Glomerular visceral epithelial cell (primary cell): Measurements from ENCODE around the gene NEK8.
"Not testable (repeated sequence)": the region's sequence is repeated elsewhere in the genome, so short reads cannot be mapped to it uniquely, and the experiment has no call there.

Experiments
- DNase-seq: peaks from one replicate; pipeline ENCODE4 v3.0.0-alpha.2; 2016; ENCODE audit errors: extremely low spot score

NEK8 gene

DNA sequence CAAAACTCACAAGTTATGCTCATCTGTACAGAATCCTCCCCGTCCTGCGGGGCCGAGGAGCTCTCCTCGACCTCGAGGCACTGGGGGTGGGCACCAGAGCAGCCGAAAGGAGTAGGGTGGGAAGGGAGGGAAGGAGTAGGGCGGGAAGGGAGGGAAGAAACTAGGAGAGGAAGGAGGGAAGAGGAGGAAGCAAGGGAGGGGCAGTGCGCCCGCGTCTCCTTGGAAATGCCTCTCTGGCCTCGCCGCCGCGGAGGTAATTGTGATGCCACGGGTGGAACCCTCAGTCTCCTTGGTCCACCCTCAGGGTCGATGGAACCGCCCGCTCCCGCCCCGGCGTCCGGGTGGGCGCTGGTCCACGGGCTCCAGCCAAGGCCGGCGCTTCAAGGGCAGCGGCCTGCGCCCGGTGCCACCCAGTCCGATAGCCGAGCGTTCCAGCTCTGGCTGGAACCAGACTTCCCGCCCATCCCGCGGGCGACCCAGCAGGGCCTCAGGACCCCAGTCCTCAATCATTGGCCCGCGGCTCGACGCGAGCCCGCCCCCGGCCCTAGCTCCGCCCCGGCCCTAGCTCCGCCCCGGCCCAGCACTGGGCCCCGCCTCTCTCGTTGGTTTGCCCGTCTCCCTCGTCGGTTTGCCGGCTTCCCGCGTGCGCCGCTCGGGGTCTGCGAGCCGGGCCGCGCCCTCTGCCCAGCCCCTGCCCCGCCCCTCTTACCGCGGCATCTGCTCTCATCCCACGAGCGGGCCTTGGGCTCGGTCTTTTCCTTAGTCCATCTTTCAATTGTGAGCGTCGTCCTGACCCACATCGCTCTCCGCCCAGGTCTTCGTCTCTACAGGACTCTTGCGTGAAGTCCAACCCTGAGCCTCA, 17.5 kb upstream of the NEK8 start:
- DNase-seq, result peak; percentile 96

DNA sequence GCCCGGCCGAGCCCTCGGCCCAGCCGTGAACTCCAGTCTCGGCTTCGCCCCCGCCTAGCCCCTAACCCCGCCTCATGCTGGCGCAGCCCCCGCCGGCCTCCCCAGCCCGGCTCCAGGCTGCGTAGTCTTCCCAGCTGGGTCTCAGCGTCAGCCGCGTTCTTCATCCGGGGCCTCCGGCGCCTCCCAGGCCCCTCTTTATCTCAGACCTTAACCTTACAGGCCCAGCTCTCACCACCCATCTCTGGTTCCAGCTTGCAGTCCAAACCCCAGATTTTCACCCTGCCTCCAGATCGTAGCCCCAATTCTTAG, 16.9 kb upstream of the NEK8 start, which contains the start of gene PROCA1:
Gene PROCA1, minus strand, starts transcription at position 166 of the 309 bp plus-strand sequence. CDS start 228 bp downstream, outside the sequence.
- no peak for DNase-seq

DNA sequence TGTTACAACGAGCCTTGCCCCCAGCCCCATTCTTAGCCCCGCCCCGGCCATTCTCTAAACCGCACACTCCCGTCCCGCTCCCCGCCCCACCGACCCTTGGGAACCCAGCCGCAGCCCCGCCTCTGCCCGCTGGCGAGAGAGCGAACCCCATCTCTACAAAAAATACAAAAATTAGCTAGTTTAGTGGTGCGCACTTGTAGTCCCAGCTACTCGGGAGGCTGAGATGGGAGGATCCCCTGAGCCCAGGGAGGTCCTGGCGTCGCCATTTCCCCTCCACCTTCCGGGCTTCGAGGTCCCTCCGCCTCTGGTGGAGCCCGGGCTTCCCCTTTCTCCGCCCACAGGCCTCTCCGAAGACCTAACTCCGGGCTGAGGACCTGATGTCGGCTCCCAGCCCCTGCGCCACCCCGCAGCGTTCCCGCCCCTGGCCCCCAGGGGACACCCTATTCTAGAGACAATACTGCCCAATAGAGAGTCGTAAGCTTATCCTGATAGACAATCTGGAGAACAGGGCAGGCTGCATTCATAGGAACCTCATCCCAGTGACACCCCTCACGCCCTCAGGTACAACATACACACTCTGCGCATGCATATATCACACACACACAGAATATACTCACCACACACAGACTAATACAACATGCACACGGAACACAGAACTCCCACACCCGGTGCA, 16.4 kb upstream of the NEK8 start:
- no peak for DNase-seq

DNA sequence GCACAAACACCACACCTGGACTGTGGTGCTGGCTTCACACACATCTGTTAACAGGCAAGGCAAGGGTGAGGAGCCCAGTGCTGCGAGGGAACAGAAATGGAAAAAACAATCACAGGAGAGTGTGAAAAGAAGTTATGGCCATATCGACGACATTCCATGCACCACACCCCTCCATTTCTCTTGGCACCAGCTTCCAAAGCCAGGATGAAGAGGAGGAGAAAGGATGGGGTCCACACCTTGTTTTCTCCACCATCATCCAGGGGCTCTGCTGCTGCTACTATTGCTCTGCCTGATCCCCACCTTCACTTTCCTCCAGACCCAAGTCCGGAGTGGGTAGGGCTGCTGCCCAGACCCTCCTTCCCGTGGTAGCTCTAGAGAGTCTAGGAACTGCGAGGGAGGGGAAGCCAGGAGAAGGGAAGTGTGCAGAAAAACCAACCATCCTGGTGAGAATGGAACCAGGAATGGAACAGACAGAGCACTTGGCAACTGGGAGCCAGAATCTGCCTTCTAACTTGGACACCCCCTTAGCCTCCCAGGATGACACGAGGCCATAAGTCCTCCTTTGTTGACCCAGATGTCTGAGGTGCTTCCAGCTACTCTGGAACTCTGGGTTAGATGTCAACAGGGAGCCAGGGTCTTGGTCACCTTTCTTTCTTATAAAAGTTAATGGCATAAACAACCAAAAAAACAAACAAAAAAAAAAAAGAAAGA, 15.7 kb upstream of the NEK8 start:
- DNase-seq, result no peak

DNA sequence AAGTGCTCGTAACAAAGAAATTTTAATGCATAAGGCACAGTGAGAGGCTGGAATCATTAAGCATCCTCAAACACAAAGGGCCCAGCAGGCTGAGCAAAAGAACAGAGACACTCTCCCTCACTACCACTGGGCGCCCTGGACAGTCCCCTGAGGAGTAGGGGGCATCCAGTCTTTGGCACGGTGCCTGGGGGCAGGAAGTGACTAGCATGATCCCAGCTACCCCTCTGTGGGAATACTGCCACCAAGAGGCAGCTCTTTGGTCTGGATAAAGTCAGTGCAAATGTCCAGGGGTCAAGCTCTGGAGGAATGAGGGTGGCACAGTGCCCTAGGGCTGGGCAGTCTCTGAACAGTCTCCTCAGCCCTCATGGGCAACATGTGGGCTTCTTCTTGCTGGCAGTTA, 14.3 kb upstream of the NEK8 start:
- DNase-seq, result no peak

DNA sequence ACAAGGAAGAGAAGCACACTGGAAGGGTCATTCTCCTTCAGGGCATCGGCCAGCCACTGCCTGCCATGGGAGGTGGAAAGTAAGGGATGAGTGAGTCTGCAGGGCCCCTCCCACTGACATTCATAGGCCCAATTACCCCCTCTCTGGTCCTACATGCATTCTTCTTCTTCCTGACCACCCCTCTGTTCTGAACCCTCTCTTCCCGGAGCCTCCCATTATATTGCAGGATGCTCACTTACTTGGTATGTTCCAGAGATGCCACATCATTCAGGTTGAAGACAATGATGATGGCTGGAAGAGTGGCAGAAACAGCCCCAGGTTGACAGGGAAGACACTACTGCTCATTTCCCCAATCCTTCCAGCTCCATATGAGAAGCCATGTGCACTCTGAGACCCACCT, 13.4 kb upstream of the NEK8 start:
- no peak for DNase-seq

DNA sequence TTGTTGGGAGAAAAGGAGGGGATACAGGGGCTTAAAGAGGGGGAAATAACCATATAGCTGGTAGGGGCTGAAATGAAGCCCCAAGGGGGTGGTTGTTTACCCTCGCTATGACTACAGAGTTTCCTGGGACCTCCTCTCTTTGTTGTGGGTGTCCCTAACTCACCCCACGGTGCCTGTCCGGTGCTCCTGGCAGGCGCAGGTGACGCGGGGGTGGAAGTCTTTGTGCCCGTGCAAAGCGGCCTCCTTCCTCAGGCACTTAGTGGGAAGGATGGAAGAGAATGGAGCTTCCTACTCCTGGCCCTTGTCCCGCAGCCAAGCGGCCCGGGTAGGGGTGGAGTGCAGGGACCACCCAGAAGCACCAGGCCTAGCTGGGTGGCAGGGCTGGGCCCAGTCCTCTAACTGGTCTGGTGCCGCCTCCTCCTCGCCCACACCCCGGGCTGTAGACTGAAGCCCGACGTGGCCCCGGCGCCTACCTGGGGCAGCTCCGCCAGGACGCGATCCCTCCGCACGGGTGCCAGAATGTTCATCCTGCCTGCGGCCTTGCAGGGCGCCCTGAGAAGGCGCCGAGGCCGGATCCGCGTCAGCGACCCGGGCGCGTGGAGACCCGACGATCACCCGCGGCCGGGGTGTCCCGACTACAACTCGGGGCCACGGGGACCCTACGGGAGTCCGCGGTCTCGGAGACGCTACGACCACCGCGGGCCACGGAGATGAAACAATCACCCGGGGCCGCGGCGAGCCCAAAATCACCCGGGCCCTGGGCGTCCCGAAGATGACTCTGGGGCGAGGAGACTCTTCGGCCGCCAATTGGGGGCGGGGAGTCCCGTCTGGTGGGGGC, 11.6 kb upstream of the NEK8 start:
- peak; percentile 40 for DNase-seq

- peak; percentile 92 for DNase-seq
These were observed 10.8 kb upstream of the NEK8 start, which contains the start of gene RAB34 for GRCh38 chr17:28717578-28718332. Gene RAB34 (minus strand): TSS chr17:28717868. CDS start chr17:28717266, 602 bp downstream.

DNA sequence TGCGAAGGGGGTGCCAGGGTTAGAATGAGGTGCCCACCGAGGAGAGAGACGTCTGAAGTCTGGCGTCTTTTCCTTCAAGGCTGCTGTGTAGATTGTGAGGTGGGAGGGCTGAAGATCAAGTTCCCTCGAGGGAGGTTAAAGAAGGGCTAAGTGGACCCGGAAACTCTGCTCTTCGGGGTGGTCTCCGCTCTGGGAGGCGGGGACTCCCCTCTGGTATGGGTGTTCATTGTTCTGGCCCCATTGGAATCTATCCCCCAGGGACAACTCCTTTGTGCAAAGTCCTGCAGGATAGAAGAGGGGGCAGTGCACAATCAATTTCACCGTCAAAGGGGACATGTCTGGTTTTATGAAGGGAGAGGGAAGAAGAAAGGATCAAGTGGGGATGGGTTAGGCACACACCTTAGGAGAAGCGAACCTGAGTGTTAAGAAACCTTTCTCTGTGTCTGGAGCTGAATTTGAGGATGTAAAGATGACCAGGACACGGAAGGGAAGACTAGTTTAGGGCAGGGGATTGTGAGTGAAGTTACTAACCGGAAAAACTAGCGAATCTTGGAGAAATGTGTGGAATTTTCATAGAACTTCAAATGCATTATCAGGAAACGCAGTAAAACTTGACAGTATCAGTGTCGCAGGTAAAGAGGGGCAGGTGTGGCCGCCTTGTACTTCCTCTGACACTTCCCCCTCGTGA, 10.1 kb upstream of the NEK8 start:
- DNase-seq, result no peak

DNA sequence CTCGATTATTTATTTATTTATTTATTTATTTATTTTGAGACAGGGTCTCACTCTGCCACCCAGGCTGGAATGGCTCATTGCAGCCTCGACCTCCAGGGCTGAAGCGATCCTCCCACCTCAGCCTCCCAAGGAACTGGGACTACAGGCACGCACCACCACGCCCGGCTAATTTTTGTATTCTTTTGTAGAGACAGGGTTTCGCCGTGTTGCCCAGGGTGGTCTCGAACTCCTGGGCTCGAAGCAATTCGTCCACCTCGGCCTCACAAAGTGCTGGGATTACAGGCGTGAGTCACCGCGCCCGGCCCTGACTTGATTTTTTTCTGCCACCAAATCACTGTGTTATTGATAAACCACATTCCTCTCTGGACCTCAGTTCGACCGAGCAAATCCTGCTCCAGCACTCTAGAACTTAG, 9.6 kb upstream of the NEK8 start:
- DNase-seq, result no peak

DNA sequence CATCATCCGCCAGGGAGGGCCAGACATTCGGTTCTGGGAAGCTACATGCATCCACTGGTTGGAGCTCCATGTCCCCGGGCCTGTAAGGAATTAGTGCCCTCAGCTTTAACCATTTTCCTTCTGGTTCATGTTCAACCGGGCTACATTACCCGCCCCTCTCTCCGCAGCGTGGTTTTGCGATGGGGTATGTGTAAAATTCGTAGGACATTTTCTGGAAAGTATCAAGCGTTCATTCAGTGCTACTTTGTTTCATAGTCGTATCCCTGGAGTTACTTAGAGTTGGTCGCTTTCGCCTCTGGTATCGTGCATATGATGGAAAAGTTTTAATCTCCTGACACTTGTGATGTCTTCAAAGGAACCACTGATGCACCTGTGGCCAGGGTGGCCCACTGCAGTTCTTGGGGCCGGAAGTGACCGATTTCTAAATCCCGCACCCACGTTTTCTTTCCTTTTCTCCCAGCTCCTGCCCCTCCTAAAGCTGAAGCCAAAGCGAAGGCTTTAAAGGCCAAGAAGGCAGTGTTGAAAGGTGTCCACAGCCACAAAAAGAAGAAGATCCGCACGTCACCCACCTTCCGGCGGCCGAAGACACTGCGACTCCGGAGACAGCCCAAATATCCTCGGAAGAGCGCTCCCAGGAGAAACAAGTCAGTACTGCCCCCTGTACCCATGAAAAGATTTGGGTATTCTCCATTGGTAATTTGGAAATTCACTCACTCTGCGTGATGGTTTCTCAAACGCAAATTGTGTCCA, 8.2 kb upstream of the NEK8 start:
- peak; percentile 25 for DNase-seq

DNA sequence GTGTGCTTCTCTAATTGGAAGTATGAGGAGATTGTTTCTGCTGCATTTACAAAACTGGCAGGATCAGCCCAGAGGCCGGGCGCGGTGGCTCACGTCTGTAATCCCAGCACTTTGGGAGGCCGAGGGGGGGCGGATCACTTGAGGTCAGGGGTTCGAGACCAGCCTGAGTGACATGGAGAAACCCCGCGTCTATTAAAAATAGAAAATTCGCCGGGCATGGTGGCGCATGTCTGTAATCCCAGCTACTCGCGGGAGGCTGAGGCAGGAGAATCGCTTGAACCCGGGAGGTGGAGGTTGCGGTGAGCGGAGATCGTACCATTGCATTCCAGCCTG, 7.6 kb upstream of the NEK8 start:
- not testable (repeated sequence) for DNase-seq

DNA sequence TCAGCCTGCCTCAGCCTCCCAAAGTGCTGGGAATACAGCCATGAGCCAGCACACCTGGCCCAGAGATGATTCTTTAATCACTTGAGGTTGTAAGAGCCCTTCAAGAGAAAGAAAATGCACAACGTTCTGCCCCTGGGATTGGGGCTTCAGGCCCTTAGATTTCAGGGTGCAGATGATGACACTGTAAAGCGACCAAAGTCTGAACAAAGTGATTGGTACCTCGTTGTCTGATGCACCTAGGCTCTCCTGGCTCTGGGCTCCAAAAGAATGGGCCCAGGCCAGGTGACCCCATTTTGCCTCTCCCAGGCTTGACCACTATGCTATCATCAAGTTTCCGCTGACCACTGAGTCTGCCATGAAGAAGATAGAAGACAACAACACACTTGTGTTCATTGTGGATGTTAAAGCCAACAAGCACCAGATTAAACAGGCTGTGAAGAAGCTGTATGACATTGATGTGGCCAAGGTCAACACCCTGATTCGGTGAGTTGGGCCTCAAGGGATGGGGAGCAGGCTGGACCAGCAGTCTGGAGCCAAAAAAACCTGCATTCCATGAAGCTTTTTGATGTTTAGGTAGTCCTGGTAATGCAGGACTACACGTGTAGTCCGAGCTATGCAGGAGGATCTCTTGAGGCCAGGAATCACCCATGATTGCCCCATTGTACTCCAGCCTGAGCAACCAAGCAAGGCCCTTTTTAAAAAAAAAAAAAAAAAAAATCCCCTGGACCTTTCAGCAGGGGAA, 6.0 kb upstream of the NEK8 start:
- no peak for DNase-seq

DNA sequence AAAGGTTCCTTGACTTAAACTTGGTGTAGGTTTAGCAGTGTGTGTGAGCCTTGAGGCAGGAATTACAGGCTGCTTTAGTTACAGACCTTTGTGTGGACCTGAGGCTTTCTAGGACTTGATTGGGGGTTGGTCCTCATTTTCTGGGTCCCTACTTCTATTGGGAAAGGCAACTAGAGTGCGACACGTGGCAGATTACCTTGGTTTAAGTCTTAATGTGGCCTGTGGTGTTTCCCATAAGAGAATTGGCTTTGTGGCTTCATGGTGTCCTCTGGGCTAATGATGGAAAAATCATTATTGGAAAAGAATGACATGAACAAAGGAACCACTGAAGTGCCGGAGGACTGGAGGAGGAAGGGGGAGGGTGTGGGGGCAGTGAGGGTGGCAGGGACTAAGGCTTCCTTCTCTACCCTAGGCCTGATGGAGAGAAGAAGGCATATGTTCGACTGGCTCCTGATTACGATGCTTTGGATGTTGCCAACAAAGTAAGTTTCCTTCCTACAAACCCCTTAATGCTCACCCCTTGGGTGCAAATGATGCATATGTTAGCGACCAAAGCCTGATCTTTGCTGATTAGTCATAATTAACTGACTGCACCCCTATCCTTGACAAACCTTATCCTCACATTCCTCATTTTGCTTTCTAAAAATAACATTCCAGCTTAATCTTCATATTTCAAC, 5.3 kb upstream of the NEK8 start:
- DNase-seq, result no peak

- DNase-seq, result not testable (repeated sequence)
These were observed 4.6 kb upstream of the NEK8 start for GRCh38 chr17:28723836-28724499.

- no peak for DNase-seq
These were observed 4.0 kb upstream of the NEK8 start for GRCh38 chr17:28724500-28725165.

DNA sequence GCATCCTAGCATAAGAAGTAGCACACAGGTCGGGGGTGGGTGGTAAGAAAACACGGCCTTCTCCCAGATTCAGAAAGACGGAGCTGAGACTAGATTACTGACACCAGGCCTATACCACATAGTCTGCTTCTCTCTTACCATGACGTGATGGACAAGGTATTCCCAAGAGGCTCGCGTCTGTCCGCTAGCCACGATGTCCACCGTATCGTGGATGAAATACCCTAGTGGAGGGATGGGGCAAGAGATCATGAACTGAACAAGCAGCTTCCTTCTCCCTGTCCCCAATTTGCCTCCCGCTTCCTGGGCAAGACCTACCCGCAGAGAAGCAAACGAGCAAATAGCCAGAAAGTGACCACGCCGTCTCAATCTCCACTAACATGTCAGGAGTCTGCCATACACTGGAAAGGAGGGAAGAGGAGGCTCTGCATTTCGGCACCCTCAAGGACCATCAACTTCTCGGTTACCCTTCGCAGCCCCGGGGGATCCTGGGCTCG, 3.4 kb upstream of the NEK8 start:
- peak; percentile 79 for DNase-seq
